Skeletal muscle satellite cell (primary cell): Measurements from ENCODE around the gene FTL.

Experiments used
- H3K27me3 ChIP-seq: 2 replicates; pipeline ENCODE4 v1.7.0; 2013; ENCODE audit warnings: low read length; ENCODE audit not compliant: control insufficient read depth, insufficient read depth
- H3K36me3 ChIP-seq: 2 replicates; pipeline ENCODE4 v1.7.0; 2013; ENCODE audit warnings: mild to moderate bottlenecking, control low read depth, low read length; ENCODE audit not compliant: insufficient read depth
- H3K4me1 ChIP-seq: 2 replicates; pipeline ENCODE4 v1.7.0; 2013; ENCODE audit warnings: low read length; ENCODE audit not compliant: control insufficient read depth, insufficient read depth
- H3K4me2 ChIP-seq: 2 replicates; pipeline ENCODE4 v1.7.0; 2013; ENCODE audit warnings: mild to moderate bottlenecking, low read length
- H3K4me3 ChIP-seq: 2 replicates; pipeline ENCODE4 v1.7.0; 2013; ENCODE audit warnings: low read length
- H3K9ac ChIP-seq: 2 replicates; pipeline ENCODE4 v1.7.0; 2013; ENCODE audit warnings: mild to moderate bottlenecking, low read depth, low read length, moderate library complexity
- H3K9me3 ChIP-seq: replicated peaks from 2 replicates; pipeline ENCODE4 v1.7.0; 2013; ENCODE audit warnings: mild to moderate bottlenecking, control low read depth, low read length

Gene FTL

DNA sequence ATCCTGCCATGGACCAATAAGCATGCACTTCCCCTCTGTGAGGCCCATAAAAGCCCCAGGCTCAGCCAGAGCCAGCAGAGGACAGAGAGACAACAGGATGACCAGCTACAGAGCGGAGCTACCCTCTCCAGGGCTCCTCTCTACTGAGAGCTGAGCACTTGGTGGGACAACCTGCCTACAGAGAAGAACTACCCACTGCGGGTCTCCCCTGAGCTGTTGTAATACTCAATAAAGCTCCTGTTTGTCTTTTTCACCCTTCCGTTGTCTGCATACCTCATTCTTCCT is 17.9 kb upstream of the FTL start:
- Histone ChIP-seq H3K9me3 (no peaks in the 10 kb centered on the region), H3K4me3 (no peak overlapping the region), H3K27me3 (no peaks in the 10 kb centered on the region), H3K9ac (no peak overlapping the region), H3K4me2 (no peak overlapping the region), H3K36me3 (no peaks in the 10 kb centered on the region), H3K4me1 (no peaks in the 10 kb centered on the region)

DNA sequence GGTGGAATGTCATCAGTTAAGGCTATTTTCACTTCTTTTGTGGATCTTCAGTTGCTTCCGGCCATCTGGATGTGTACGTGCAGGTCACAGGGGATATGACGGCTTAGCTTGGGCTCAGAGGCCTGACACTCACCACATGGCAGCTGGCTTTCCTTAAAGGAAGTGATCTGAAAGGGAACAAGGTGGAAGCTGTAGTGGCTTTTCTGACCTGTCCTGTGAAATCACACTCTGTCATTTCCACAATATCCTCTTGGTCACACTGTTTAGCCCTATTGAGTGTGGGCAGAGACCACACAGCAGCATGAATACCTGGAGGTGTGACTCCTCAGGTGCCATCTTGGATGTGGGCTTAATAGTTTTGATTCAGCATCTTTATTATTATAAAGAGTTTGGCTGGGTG is 14.9 kb upstream of the FTL start:
- Histone ChIP-seq H3K4me2 (no peak overlapping the region), H3K27me3 (no peaks in the 10 kb centered on the region), H3K36me3 (no peaks in the 10 kb centered on the region), H3K9me3 (no peaks in the 10 kb centered on the region), H3K4me1 (peaks cover 4% of the 10 kb centered on the region), H3K9ac (no peak overlapping the region), H3K4me3 (no peak overlapping the region)

DNA sequence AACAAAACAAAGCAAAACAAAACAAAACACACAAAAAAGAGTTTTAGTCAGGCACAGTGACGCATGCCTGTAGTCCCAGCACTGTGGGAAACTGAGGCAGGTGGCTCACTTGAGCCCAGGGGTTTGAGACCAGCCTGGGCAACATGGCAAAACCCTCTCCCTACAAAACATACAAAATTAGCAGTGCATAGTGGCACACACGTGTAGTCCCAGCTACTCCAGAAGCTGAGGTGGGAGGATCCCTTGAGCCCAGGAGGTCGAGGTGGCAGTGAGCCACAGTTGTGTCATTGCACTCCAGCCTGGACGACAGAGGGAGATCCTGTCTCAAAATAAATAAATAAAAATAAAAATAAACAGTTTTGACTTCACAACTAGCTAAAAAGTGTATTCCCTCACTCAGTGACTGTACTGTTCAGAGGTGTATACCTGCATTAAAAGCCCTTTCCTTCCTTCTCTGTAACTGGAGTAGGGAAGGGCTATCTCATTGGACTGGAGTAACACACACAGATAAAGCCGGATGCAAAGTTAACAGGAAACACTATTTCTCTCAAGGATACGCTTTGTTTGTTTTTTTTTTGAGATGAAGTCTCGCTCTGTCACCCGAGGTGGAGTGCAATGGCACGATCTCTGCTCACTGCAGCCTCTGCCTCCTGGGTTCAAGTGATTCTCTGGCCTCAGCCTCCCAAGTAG is 14.1 kb upstream of the FTL start:
- no peaks in the 10 kb centered on the region for H3K27me3 ChIP-seq
- H3K4me1 ChIP-seq, result peaks cover 10% of the 10 kb centered on the region
- H3K4me2 ChIP-seq, result no peak overlapping the region
- H3K9ac ChIP-seq, result no peak overlapping the region
- no peak overlapping the region for H3K4me3 ChIP-seq
- peaks cover 3% of the 10 kb centered on the region for H3K36me3 ChIP-seq
- no peaks in the 10 kb centered on the region for H3K9me3 ChIP-seq

GRCh38 chr19:48953141-48953540 is 12.0 kb upstream of the FTL start:
- H3K4me2 ChIP-seq, result no peak overlapping the region
- no peaks in the 10 kb centered on the region for H3K27me3 ChIP-seq
- peaks cover 18% of the 10 kb centered on the region for H3K36me3 ChIP-seq
- H3K9ac ChIP-seq, result no peak overlapping the region
- H3K9me3 ChIP-seq, result no peaks in the 10 kb centered on the region
- no peak overlapping the region for H3K4me3 ChIP-seq
- H3K4me1 ChIP-seq, result peaks cover 15% of the 10 kb centered on the region

- Histone ChIP-seq H3K4me1 (peaks cover 15% of the 10 kb centered on the region), H3K9me3 (no peaks in the 10 kb centered on the region), H3K9ac (peak overlapping the region; percentile 98), H3K4me3 (peak overlapping the region; percentile 93), H3K4me2 (peak overlapping the region; percentile 98), H3K27me3 (no peaks in the 10 kb centered on the region), H3K36me3 (peaks cover 18% of the 10 kb centered on the region)
Measured at GRCh38 chr19:48953990-48954594, 11.0 kb upstream of the FTL start.

- H3K27me3 ChIP-seq, result no peaks in the 10 kb centered on the region
- H3K4me2 ChIP-seq, result peak within 1 kb of the TSS; percentile 98
- H3K4me1 ChIP-seq, result peaks cover 15% of the 10 kb centered on the region
- peaks cover 18% of the 10 kb centered on the region for H3K36me3 ChIP-seq
- no peaks in the 10 kb centered on the region for H3K9me3 ChIP-seq
- peak within 1 kb of the TSS; percentile 93 for H3K4me3 ChIP-seq
- peak within 1 kb of the TSS; percentile 98 for H3K9ac ChIP-seq
Measured at GRCh38 chr19:48954595-48955307, 10.4 kb upstream of the FTL start, which contains the start of gene BAX. Gene BAX, plus strand, starts transcription at chr19:48954875. Its CDS starts 54 bp downstream, at chr19:48954929.

DNA sequence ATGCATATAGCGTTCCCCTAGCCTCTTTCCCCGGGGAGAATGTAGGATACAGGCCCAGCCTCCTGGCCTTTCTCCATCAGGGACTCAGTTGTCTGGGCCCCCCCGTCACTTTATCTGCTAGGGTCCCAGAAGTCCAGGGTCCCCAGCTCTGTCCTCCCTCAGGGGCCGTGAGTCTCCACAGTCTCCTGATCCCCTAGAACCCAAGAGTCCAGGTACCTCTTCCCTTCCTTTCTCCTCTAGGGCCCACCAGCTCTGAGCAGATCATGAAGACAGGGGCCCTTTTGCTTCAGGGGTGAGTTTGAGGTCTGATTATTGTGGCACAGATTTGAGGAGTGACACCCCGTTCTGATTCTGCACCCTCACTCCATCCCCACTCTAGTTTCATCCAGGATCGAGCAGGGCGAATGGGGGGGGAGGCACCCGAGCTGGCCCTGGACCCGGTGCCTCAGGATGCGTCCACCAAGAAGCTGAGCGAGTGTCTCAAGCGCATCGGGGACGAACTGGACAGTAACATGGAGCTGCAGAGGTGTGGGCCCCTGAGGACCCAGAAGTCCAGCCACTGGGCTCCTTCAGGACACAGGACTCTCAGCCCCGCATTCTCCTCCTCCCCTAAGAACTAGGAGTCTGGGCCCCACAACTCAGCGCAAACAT is 9.7 kb upstream of the FTL start:
- H3K4me2 ChIP-seq, result peak overlapping the region; percentile 98
- peaks cover 18% of the 10 kb centered on the region for H3K36me3 ChIP-seq
- peaks cover 15% of the 10 kb centered on the region for H3K4me1 ChIP-seq
- H3K9ac ChIP-seq, result peak overlapping the region; percentile 98
- no peaks in the 10 kb centered on the region for H3K27me3 ChIP-seq
- no peaks in the 10 kb centered on the region for H3K9me3 ChIP-seq
- H3K4me3 ChIP-seq, result peak overlapping the region; percentile 93

GRCh38 chr19:48958006-48958405 is 7.1 kb upstream of the FTL start:
- peaks cover 20% of the 10 kb centered on the region for H3K36me3 ChIP-seq
- peaks cover 25% of the 10 kb centered on the region for H3K4me1 ChIP-seq

GRCh38 chr19:48959341-48960239 is 5.5 kb upstream of the FTL start:
- H3K36me3 ChIP-seq, result peaks cover 20% of the 10 kb centered on the region
- H3K4me2 ChIP-seq, result no peak overlapping the region
- H3K4me1 ChIP-seq, result peaks cover 36% of the 10 kb centered on the region
- H3K9me3 ChIP-seq, result no peaks in the 10 kb centered on the region
- no peak overlapping the region for H3K4me3 ChIP-seq
- no peak overlapping the region for H3K9ac ChIP-seq
- H3K27me3 ChIP-seq, result no peaks in the 10 kb centered on the region

More at GRCh38 chr19:48958006-48958405, 7.1 kb upstream of the FTL start:
- Histone ChIP-seq H3K4me2 (no peak overlapping the region), H3K4me3 (no peak overlapping the region), H3K9me3 (no peaks in the 10 kb centered on the region), H3K9ac (no peak overlapping the region), H3K27me3 (no peaks in the 10 kb centered on the region)

GRCh38 chr19:48961051-48961649 is 4.0 kb upstream of the FTL start:
- H3K4me3 ChIP-seq, result no peak overlapping the region

More at GRCh38 chr19:48961051-48961649, 4.0 kb upstream of the FTL start:
- Histone ChIP-seq H3K27me3 (no peaks in the 10 kb centered on the region), H3K9me3 (no peaks in the 10 kb centered on the region), H3K36me3 (peaks cover 19% of the 10 kb centered on the region), H3K4me1 (peaks cover 32% of the 10 kb centered on the region), H3K9ac (no peak overlapping the region), H3K4me2 (no peak overlapping the region)
